ENCODE measurements around the gene SIPA1L2. TPM values are rescaled to one million over a fixed set of nuclear protein-coding genes. Genes with fewer than 3 reads are reported as not detected.

Gene SIPA1L2
- polyA plus RNA-seq, 6 donors from 2014 or later = not detected

- ATAC-seq (ENCODE audit: low read depth in 2 of 2) (peak in 1 of 2 donors; percentile 41), DNase-seq (no peak)
- peak overlapping the region in 7 of 8 donors; percentile 11 to 81 (median 48) for H3K4me3 Mint-ChIP-seq
- peaks cover 0 to 2% (median 0%) of the 10 kb centered on the region in 7 donors for H3K9me3 Mint-ChIP-seq
- H3K4me1 Mint-ChIP-seq = peaks cover 14 to 30% (median 20%) of the 10 kb centered on the region in 3 donors
- no peaks in the 10 kb centered on the region for H3K27me3 Mint-ChIP-seq
- H3K27ac Mint-ChIP-seq = peak overlapping the region; percentile 34 to 88 (median 70)
- no peaks in the 10 kb centered on the region for H3K36me3 Mint-ChIP-seq
Measured at GRCh38 chr1:232589812-232590743, 39.9 kb downstream of the SIPA1L2 start.

DNA sequence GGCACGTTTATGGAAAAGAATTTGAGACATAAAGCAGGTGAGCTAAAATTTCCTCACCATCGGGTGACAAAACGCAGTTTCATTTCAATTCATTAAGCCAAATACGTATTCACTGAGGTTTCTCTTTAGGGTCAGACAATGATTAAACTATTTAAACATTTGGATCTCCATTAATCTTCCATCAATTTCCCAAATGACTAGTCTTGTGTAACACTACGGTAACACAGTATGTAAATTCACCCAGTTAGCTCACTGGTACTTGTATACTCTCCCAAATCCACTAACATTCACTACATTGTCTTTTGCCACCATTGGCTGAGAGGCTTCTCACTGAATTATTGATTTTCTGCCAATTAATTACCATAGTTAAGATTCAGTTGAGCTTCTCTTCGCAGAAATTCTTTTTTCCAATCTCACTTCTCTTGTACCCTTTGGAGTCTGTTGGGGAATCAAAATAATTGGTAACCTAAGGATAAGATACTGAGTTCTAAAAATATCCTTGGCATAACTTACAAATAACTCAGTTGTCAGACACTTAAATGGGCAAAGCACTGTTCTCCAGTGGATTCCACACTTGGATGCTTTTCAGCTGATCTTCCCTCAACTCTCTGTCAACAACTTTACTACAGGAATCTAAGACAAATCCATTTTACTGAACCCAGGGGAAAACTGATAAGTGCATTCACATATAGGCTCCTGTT, 40.7 kb downstream of the SIPA1L2 start:
- H3K9me3 Mint-ChIP-seq = peaks cover 0 to 2% (median 0%) of the 10 kb centered on the region in 7 donors
- peak overlapping the region in 3 of 6 donors; percentile 7 to 34 (median 31) for H3K27ac Mint-ChIP-seq
- DNase-seq = no peak
- no peaks in the 10 kb centered on the region for H3K36me3 Mint-ChIP-seq
- peak overlapping the region in 1 of 8 donors; percentile 66 for H3K4me3 Mint-ChIP-seq
- no peak for ATAC-seq (ENCODE audit: low read depth in 2 of 2)
- H3K27me3 Mint-ChIP-seq = no peaks in the 10 kb centered on the region
- H3K4me1 Mint-ChIP-seq = peaks cover 14 to 27% (median 20%) of the 10 kb centered on the region in 3 donors

- H3K27me3 Mint-ChIP-seq = no peaks in the 10 kb centered on the region
- no peak overlapping the region for H3K4me3 Mint-ChIP-seq
- ATAC-seq (ENCODE audit: low read depth in 2 of 2) (no peak), DNase-seq (no peak)
- peaks cover 14 to 25% (median 20%) of the 10 kb centered on the region in 3 donors for H3K4me1 Mint-ChIP-seq
- H3K9me3 Mint-ChIP-seq = peaks cover 0 to 2% (median 0%) of the 10 kb centered on the region in 7 donors
- no peak overlapping the region for H3K27ac Mint-ChIP-seq
- no peaks in the 10 kb centered on the region for H3K36me3 Mint-ChIP-seq
Measured at GRCh38 chr1:232587141-232588008, 42.6 kb downstream of the SIPA1L2 start.

DNA sequence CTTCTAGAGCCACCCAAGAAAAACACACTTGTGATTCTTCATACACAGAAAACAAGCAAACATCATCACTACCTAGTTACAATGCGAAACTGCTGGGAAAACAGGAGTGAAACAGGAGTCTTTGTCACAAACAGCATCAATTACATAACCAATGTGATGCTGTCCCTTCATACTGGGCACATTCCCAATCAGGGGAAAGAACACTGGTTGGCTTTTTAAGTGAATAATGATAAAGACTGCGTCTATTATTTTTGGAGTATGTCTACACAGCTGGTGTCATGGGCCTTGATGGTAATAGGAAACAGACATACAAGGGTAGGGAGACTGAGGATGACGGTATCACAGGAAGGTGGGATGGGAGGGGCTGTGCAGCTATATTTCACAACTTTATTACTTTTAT, 43.3 kb downstream of the SIPA1L2 start:
- ATAC-seq (ENCODE audit: low read depth in 2 of 2) = no peak
- peaks cover 14 to 24% (median 20%) of the 10 kb centered on the region in 3 donors for H3K4me1 Mint-ChIP-seq

GRCh38 chr1:232585486-232585885, 44.4 kb downstream of the SIPA1L2 start:
- H3K27me3 Mint-ChIP-seq = no peaks in the 10 kb centered on the region
- DNase-seq = no peak
- no peak for ATAC-seq (ENCODE audit: low read depth in 2 of 2)
- H3K4me1 Mint-ChIP-seq = peaks cover 14% of the 10 kb centered on the region in 3 donors
- H3K4me3 Mint-ChIP-seq = no peak overlapping the region
- peaks cover 0 to 2% (median 0%) of the 10 kb centered on the region in 7 donors for H3K9me3 Mint-ChIP-seq
- no peaks in the 10 kb centered on the region for H3K36me3 Mint-ChIP-seq
- H3K27ac Mint-ChIP-seq = no peak overlapping the region

More for the DNA sequence above, 43.3 kb downstream of the SIPA1L2 start:
- Mint-ChIP-seq H3K36me3 (no peaks in the 10 kb centered on the region), H3K27me3 (no peaks in the 10 kb centered on the region), H3K9me3 (peaks cover 0 to 2% (median 0%) of the 10 kb centered on the region in 7 donors), H3K4me3 (no peak overlapping the region), H3K27ac (no peak overlapping the region)
- no peak for DNase-seq

DNA sequence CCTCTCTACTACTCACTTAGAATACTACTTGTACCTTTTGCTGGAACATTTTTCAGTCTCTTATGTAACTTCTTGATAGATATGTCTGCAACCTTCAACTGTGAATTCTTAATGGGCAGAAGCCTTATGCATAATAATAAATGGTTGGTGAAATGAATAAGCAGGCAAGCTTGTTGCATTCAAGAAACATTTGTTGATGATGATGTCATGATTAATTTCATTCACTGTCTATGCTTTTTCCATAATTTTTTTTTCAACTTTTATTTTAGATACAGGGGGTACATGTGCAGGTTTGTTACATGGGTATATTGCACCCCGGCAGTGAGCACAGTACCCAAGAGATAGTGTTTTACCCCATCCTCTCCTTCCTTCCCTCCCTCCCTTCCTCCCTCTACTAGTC, 48.0 kb downstream of the SIPA1L2 start:
- H3K4me3 Mint-ChIP-seq = peak overlapping the region in 1 of 8 donors; percentile 6
- H3K27me3 Mint-ChIP-seq = no peaks in the 10 kb centered on the region
- ATAC-seq (ENCODE audit: low read depth in 2 of 2) = no peak
- peaks cover 0 to 3% (median 0%) of the 10 kb centered on the region in 3 donors for H3K4me1 Mint-ChIP-seq
- no peak for DNase-seq
- H3K36me3 Mint-ChIP-seq = no peaks in the 10 kb centered on the region
- H3K9me3 Mint-ChIP-seq = no peaks in the 10 kb centered on the region
- no peak overlapping the region for H3K27ac Mint-ChIP-seq

Other genes starting within 250 kb of the SIPA1L2 start
- 1 to 10 TPM in 5 of 6 donors, under 1 TPM in 1; 0.10 to 3.0 (median 2.4) TPM for gene MAP10, start 175.3 kb upstream of the SIPA1L2 start, polyA plus RNA-seq (ENCODE audit: low read depth in 6 of 6)

All from naive B cell (primary cell).